Spleen (tissue), 11 donors: ENCODE data around the gene ATP6V0B. TPM values are rescaled to one million over a fixed set of nuclear protein-coding genes. Genes with fewer than 3 reads are reported as not detected.
A peak's percentile ranks its signal among the peaks of the same experiment; 100 is the strongest.

Experiments used
- DNase-seq: peaks from one replicate; pipeline ENCODE4 v3.0.0-alpha.2; 2020
- H3K27ac ChIP-seq, 8 donors: fragments of 200-600 bp; sonication (generic) in 7 of 8; 1 replicate in 4 of 8; 2 replicates in 4 of 8; pipeline versions ENCODE4 v1.5.0 to v1.8.0; 2016 to 2021; ENCODE audit warnings: inconsistent platforms in 4 of 8, mild to moderate bottlenecking in 4 of 8, moderate library complexity in 1 of 8
- H3K27me3 ChIP-seq, 7 donors: fragments of 200-600 bp; sonication (generic) in 6 of 7; replicated peaks in 1 of 7; 1 replicate in 4 of 7; 2 replicates in 3 of 7; pipeline versions ENCODE4 v1.5.0 to v1.8.0; 2016 to 2021; ENCODE audit warnings: inconsistent platforms in 3 of 7, mild to moderate bottlenecking in 1 of 7
- H3K36me3 ChIP-seq, 6 donors: fragments of 200-600 bp; sonication (generic) in 5 of 6; 1 replicate in 4 of 6; 2 replicates in 2 of 6; pipeline versions ENCODE4 v1.5.0 to v1.8.0; 2016 to 2021; ENCODE audit warnings: inconsistent platforms in 2 of 6
- H3K4me1 ChIP-seq, 6 donors: fragments of 200-600 bp; sonication (generic) in 5 of 6; 1 replicate in 3 of 6; 2 replicates in 3 of 6; pipeline versions ENCODE4 v1.5.0 to v1.8.0; 2016 to 2021; ENCODE audit warnings: inconsistent platforms in 3 of 6
- H3K4me3 ChIP-seq, 8 donors: fragments of 200-600 bp; sonication (generic) in 7 of 8; 1 replicate in 4 of 8; 2 replicates in 4 of 8; pipeline versions ENCODE4 v1.5.0 to v1.8.0; 2016 to 2021; ENCODE audit warnings: inconsistent platforms in 4 of 8, mild to moderate bottlenecking in 4 of 8, moderate library complexity in 2 of 8
- H3K9me3 ChIP-seq, 8 donors: fragments of 200-600 bp; sonication (generic) in 7 of 8; 1 replicate in 4 of 8; 2 replicates in 4 of 8; pipeline versions ENCODE4 v1.5.0 to v1.8.0; 2016 to 2021; ENCODE audit warnings: inconsistent platforms in 4 of 8
- CTCF ChIP-seq, 11 experiments: fragments of 200-600 bp in 7 of 11; fragments of 450-650 bp in 4 of 11; sonication (generic) in 4 of 11; IDR thresholded peaks in 8 of 11; conservative IDR thresholded peaks in 3 of 11; 1 replicate in 7 of 11; 2 replicates in 4 of 11; pipeline versions ENCODE4 v1.4.0 to v1.8.0; 2016 to 2021; ENCODE audit warnings: antibody characterized with exemption in 11 of 11, inconsistent platforms in 4 of 11, mild to moderate bottlenecking in 1 of 11
- POLR2A ChIP-seq, 3 donors: fragments of 450-650 bp; IDR thresholded peaks; one replicate each; pipeline ENCODE4 v1.5.1; 2017; ENCODE audit warnings: antibody characterized with exemption in 3 of 3, mild to moderate bottlenecking in 1 of 3
- POLR2AphosphoS5 ChIP-seq, 3 donors: sonication (generic); formaldehyde crosslinking; IDR thresholded peaks; one replicate each; pipeline ENCODE4 v1.5.1; 2017; ENCODE audit warnings: antibody characterized with exemption in 3 of 3
- WGBS, 5 donors: extraction: QIAGEN DNeasy Blood & Tissue Kit in 3 of 5; methylation state at CpG; one replicate each; pipeline versions ENCODE4 v1.1.5 to v1.1.7; 2013 to 2018; 5-methylcytosine and 5-hydroxymethylcytosine counted together
- intact Hi-C: fragments of 100-400 bp; cut with DNase I; formaldehyde crosslinking; loops from one replicate; pipeline ENCODE4 v1.15.0; 2023; ENCODE audit warnings: low total_unique reads
- polyA plus RNA-seq, 3 donors: library from polyadenylated mRNA; stranded (reverse); fragments of 200-250 nt; gene quantifications; one replicate each; pipeline ENCODE4 v1.2.1, GENCODE V29; 2013
- total RNA-seq, 7 donors: library from RNA; depleted of rRNA in 3 of 7; stranded (reverse); fragments of >200 nt in 3 of 7; fragmentation: NEBNext Ultra II Directional in 4 of 7; extraction: Animal tissue kit (Norgen Biotek cat#: 25700) in 4 of 7; gene quantifications; one replicate each; pipeline versions ENCODE4 v1.1.0 to v1.2.1, GENCODE V29; 2016 to 2021
- donor health status: healthy with polysubstance abuse.
- donor health status: DM: no; HTN: no; CAD: no; lungs with moderate emphysema.
- donor health status: DM: no; HTN: no; CAD: no.
- donor health status: Bipolar disorder and iron deficiency.
- donor health status: healthy.
- donor health status: DM: no; HTN: no; CAD: no.
- donor health status: DM: yes; HTN: yes; CAD: no.

Gene ATP6V0B
- total and polyA plus RNA-seq, 10 donors, result 124 to 219 (median 177) TPM

GRCh38 chr1:43983253-43983899, 8.6 kb downstream of the ATP6V0B start:
- no peak for TF ChIP-seq POLR2AphosphoS5 (IDR thresholded peaks at IDR 0.05)
- TF ChIP-seq CTCF (IDR thresholded peaks at IDR 0.05 in 8 of 11, conservative IDR thresholded peaks at IDR 0.05 in 3 of 11), result no peak
- no peak for TF ChIP-seq POLR2A (IDR thresholded peaks at IDR 0.05)
- no peak for DNase-seq
- peak overlapping the region in 1 of 8 donors; percentile 11 for H3K4me3 ChIP-seq
- peaks cover 0 to 19% (median 0%) of the 10 kb centered on the region in 6 donors for H3K36me3 ChIP-seq
- peaks cover 1 to 46% (median 25%) of the 10 kb centered on the region in 6 donors for H3K4me1 ChIP-seq
- intact Hi-C loops, result no loop called here
- H3K27me3 ChIP-seq, result peaks cover 0 to 6% (median 0%) of the 10 kb centered on the region in 7 donors
- no peaks in the 10 kb centered on the region for H3K9me3 ChIP-seq
- peak overlapping the region in 7 of 8 donors; percentile 32 to 69 (median 47) for H3K27ac ChIP-seq
- WGBS, 5 donors, result 78 to 88% (median 85%) methylated on average over 12 of the region's 12 CpGs

GRCh38 chr1:43984855-43985254, 10.1 kb downstream of the ATP6V0B start:
- TF ChIP-seq POLR2A (IDR thresholded peaks at IDR 0.05) (no peak), CTCF (IDR thresholded peaks at IDR 0.05 in 8 of 11, conservative IDR thresholded peaks at IDR 0.05 in 3 of 11) (no peak), POLR2AphosphoS5 (IDR thresholded peaks at IDR 0.05) (no peak)
- Histone ChIP-seq H3K27me3 (no peaks in the 10 kb centered on the region), H3K36me3 (peaks cover 0 to 18% (median 0%) of the 10 kb centered on the region in 6 donors), H3K4me1 (peaks cover 0 to 35% (median 14%) of the 10 kb centered on the region in 6 donors), H3K4me3 (no peak overlapping the region), H3K27ac (no peak overlapping the region), H3K9me3 (no peaks in the 10 kb centered on the region)
- intact Hi-C loops, result no loop called here
- DNase-seq, result no peak
- 94 to 99% (median 95%) methylated on average over 14 to 16 of the region's 16 CpGs for WGBS, 5 donors

GRCh38 chr1:43985984-43986595, 11.3 kb downstream of the ATP6V0B start:
- Histone ChIP-seq H3K9me3 (no peaks in the 10 kb centered on the region), H3K27me3 (no peaks in the 10 kb centered on the region), H3K4me1 (peaks cover 0 to 31% (median 12%) of the 10 kb centered on the region in 6 donors), H3K36me3 (peaks cover 0 to 18% (median 0%) of the 10 kb centered on the region in 6 donors), H3K4me3 (no peak overlapping the region), H3K27ac (no peak overlapping the region)
- DNase-seq, result no peak
- WGBS, 5 donors, result 83 to 93% (median 89%) methylated on average over 4 of the region's 4 CpGs
- TF ChIP-seq CTCF (IDR thresholded peaks at IDR 0.05 in 8 of 11, conservative IDR thresholded peaks at IDR 0.05 in 3 of 11), result no peak
- TF ChIP-seq POLR2A (IDR thresholded peaks at IDR 0.05), result no peak
- TF ChIP-seq POLR2AphosphoS5 (IDR thresholded peaks at IDR 0.05), result no peak
- intact Hi-C loops, result no loop called here

GRCh38 chr1:43986712-43987111, 12.0 kb downstream of the ATP6V0B start:
- no peak overlapping the region for H3K27ac ChIP-seq
- H3K9me3 ChIP-seq, result no peaks in the 10 kb centered on the region
- 84 to 90% (median 87%) methylated on average over 6 of the region's 6 CpGs for WGBS, 5 donors
- H3K36me3 ChIP-seq, result peaks cover 0 to 18% (median 0%) of the 10 kb centered on the region in 6 donors
- no peak overlapping the region for H3K4me3 ChIP-seq
- no peak for DNase-seq
- H3K27me3 ChIP-seq, result no peaks in the 10 kb centered on the region
- peaks cover 0 to 32% (median 11%) of the 10 kb centered on the region in 6 donors for H3K4me1 ChIP-seq
- intact Hi-C loops, result no loop called here
- TF ChIP-seq POLR2AphosphoS5 (IDR thresholded peaks at IDR 0.05) (no peak), CTCF (IDR thresholded peaks at IDR 0.05 in 8 of 11, conservative IDR thresholded peaks at IDR 0.05 in 3 of 11) (no peak), POLR2A (IDR thresholded peaks at IDR 0.05) (no peak)
